ENCODE data around the gene GRK5.

GRK5 gene

GRCh38 chr10:119207366-119207666, at the start of gene GRK5:
Gene GRK5 (plus strand): TSS chr10:119207571. CDS start chr10:119207918, 347 bp downstream.
- no peak for TF ChIP-seq CTCF (IDR thresholded peaks at IDR 0.05; ENCODE audit: low read depth, low read length, missing control alignments)
- DNase-seq (ENCODE audit: extremely low read depth, low read depth) = peak; percentile 82
- peak within 1 kb of the TSS; percentile 62 for H3K4me3 ChIP-seq (replicated peaks; ENCODE audit: low read depth, low read length)

DNA sequence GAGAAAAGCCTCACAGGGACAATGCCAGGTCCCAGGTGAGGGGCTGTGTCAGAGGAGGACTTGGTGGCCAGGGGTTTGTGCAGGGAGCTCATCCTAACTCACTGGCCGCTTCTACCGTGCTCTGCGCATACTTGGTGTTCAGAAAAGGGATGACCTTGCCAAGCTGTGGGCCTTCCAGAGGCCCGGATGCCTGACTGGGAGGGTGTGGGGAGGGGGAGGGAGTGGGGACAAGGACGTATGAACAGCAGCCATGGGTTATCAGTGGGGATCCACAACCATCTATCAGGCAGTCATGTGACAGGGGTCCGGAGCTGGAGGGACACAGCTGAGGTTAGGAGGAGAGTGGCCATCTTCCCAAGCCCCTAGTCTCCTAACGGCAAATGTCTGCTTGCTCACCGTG, 48.0 kb upstream of the GRK5 start:
- TF ChIP-seq CTCF (IDR thresholded peaks at IDR 0.05; ENCODE audit: low read depth, low read length, missing control alignments) = no peak
- no peak overlapping the region for H3K4me3 ChIP-seq (replicated peaks; ENCODE audit: low read depth, low read length)
- DNase-seq (ENCODE audit: extremely low read depth, low read depth) = no peak

- no peak for DNase-seq (ENCODE audit: extremely low read depth, low read depth)
- H3K4me3 ChIP-seq (replicated peaks; ENCODE audit: low read depth, low read length) = no peak overlapping the region
- no peak for TF ChIP-seq CTCF (IDR thresholded peaks at IDR 0.05; ENCODE audit: low read depth, low read length, missing control alignments)
Measured at GRCh38 chr10:119161680-119162451, 45.5 kb upstream of the GRK5 start.

- no peak for TF ChIP-seq CTCF (IDR thresholded peaks at IDR 0.05; ENCODE audit: low read depth, low read length, missing control alignments)
- DNase-seq (ENCODE audit: extremely low read depth, low read depth) = no peak
- H3K4me3 ChIP-seq (replicated peaks; ENCODE audit: low read depth, low read length) = no peak overlapping the region
Measured at GRCh38 chr10:119162452-119163092, 44.8 kb upstream of the GRK5 start.

GRCh38 chr10:119165171-119166117, 41.9 kb upstream of the GRK5 start, which contains the start of gene SFXN4:
Gene SFXN4 (minus strand): TSS chr10:119165714. CDS start chr10:119165647, 67 bp downstream.
- no peak for TF ChIP-seq CTCF (IDR thresholded peaks at IDR 0.05; ENCODE audit: low read depth, low read length, missing control alignments)
- DNase-seq (ENCODE audit: extremely low read depth, low read depth) = no peak
- peak within 1 kb of the TSS; percentile 74 for H3K4me3 ChIP-seq (replicated peaks; ENCODE audit: low read depth, low read length)

DNA sequence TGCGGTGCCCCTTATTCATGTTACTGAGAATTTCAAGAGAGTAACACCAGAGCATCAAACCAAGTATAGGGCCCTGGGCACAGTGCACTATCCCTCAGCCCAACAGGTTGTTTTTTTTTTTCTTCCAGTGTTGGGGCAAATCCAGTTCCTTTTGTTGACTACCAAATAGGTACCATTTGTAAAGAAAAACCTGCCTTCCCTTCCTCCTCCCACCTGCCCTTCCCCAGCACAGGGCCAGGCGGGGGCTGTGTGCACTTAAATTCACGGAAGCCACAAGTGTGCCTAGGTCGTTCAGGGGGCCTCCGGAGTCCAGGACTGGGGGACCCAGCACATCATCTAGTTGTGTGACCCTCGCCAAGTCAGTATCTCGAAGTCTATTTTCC, 41.3 kb upstream of the GRK5 start:
- H3K4me3 ChIP-seq (replicated peaks; ENCODE audit: low read depth, low read length) = peak overlapping the region; percentile 74
- TF ChIP-seq CTCF (IDR thresholded peaks at IDR 0.05; ENCODE audit: low read depth, low read length, missing control alignments) = no peak
- DNase-seq (ENCODE audit: extremely low read depth, low read depth) = no peak
